T-cell (primary cell): ENCODE results near the gene PLAA. TPM values are rescaled to one million over a fixed set of nuclear protein-coding genes. Genes with fewer than 3 reads are reported as not detected.

Experiments
- ATAC-seq, 4 experiments: fragments of 200-7000 bp in 3 of 4; fragments of 150-1000 bp in 1 of 4; cut with Tn5 transposase; replicated peaks in 1 of 4; 1 replicate in 3 of 4; 2 replicates in 1 of 4; pipeline ENCODE4 v1.10.0; 2021; ENCODE audit warnings: moderate library complexity in 3 of 4, mild to moderate bottlenecking in 2 of 4, moderate number of reproducible peaks in 1 of 4
- CTCF ChIA-PET, 2 donors: fragments of 300-600 bp; sonication (Branson Sonifier 250); formaldehyde crosslinking; loops; one replicate each; lab custom pipeline; 2022; ENCODE audit warnings: antibody characterized with exemption in 2 of 2; lab: Charles Lee
- POLR2A ChIA-PET, 2 donors: fragments of 300-600 bp; sonication (Branson Sonifier 250); formaldehyde crosslinking; loops; one replicate each; lab custom pipeline; 2022; ENCODE audit warnings: antibody characterized with exemption in 2 of 2; lab: Charles Lee
- DNase-seq, 35 experiments: peaks; one replicate each; pipeline versions ENCODE4 v3.0.0 to v3.0.0-alpha.2; 2013 to 2023
- H3K27ac ChIP-seq: one replicate; pipeline ENCODE4 v1.5.1; 2013; ENCODE audit warnings: low read length
- H3K27me3 ChIP-seq, 2 experiments: replicated peaks in 1 of 2; 1 replicate in 1 of 2; 2 replicates in 1 of 2; pipeline versions ENCODE4 v1.6.1 to v1.7.0; 2013; ENCODE audit warnings: low read length in 1 of 2, mixed read lengths in 1 of 2; ENCODE audit not compliant: control insufficient read depth in 2 of 2, insufficient read depth in 2 of 2; ENCODE audit errors: extremely low read depth in 1 of 2
- H3K36me3 ChIP-seq, 2 donors: 1 replicate in 1 of 2; 2 replicates in 1 of 2; pipeline versions ENCODE4 v1.6.1 to v1.7.0; 2013; ENCODE audit warnings: low read length in 1 of 2; ENCODE audit not compliant: control insufficient read depth in 2 of 2, insufficient read depth in 1 of 2; ENCODE audit errors: extremely low read depth in 1 of 2
- H3K4me1 ChIP-seq, 2 experiments: 1 replicate in 1 of 2; 2 replicates in 1 of 2; pipeline versions ENCODE4 v1.6.1 to v1.7.0; 2013; ENCODE audit warnings: low read length in 2 of 2, mixed read lengths in 1 of 2; ENCODE audit not compliant: insufficient read depth in 2 of 2, control insufficient read depth in 1 of 2; ENCODE audit errors: extremely low read depth in 1 of 2
- H3K4me3 ChIP-seq, 2 donors: 1 replicate in 1 of 2; 2 replicates in 1 of 2; pipeline versions ENCODE4 v1.5.1 to v1.7.0; 2013; ENCODE audit warnings: mild to moderate bottlenecking in 2 of 2, low read length in 1 of 2, moderate library complexity in 1 of 2; ENCODE audit not compliant: control insufficient read depth in 1 of 2; ENCODE audit errors: extremely low read depth in 1 of 2
- H3K9me3 ChIP-seq: 2 replicates; pipeline ENCODE4 v1.7.0; 2013
- H3K27ac Mint-ChIP-seq, 2 donors: one replicate each; pipeline ENCODE4 v1.8.0; 2020 to 2021; ENCODE audit warnings: mild to moderate bottlenecking in 2 of 2, mixed read lengths in 2 of 2
- H3K27me3 Mint-ChIP-seq, 2 donors: one replicate each; pipeline ENCODE4 v1.8.0; 2021 to 2022; ENCODE audit warnings: mixed read lengths in 2 of 2
- H3K36me3 Mint-ChIP-seq: one replicate; pipeline ENCODE4 v1.8.0; 2021; ENCODE audit warnings: mixed read lengths
- H3K4me1 Mint-ChIP-seq, 3 donors: one replicate each; pipeline ENCODE4 v1.8.0; 2020 to 2022; ENCODE audit warnings: mixed read lengths in 3 of 3, mild to moderate bottlenecking in 1 of 3
- H3K4me3 Mint-ChIP-seq, 3 donors: one replicate each; pipeline ENCODE4 v1.8.0; 2020 to 2022; ENCODE audit warnings: mild to moderate bottlenecking in 3 of 3, mixed read lengths in 3 of 3, moderate library complexity in 3 of 3
- H3K9me3 Mint-ChIP-seq, 3 donors: one replicate each; pipeline ENCODE4 v1.8.0; 2020 to 2022; ENCODE audit warnings: mixed read lengths in 3 of 3
- WGBS: methylation state at CpG from one replicate; pipeline ENCODE4 v1.1.5; 2013; ENCODE audit warnings: missing lambda C conversion rate; ENCODE audit not compliant: insufficient coverage; 5-methylcytosine and 5-hydroxymethylcytosine counted together
- total RNA-seq, 35 experiments: library from RNA in 6 of 35; stranded (reverse) in 6 of 35; fragments of 120-200 nt in 1 of 35; gene quantifications; one replicate each; pipeline versions ENCODE4 v1.2.1 to v1.2.4 and lab custom pipeline; 2013 to 2026

The PLAA gene
- total RNA-seq, 5 donors from 2014 or later (not counting 1 experiment from before 2014, with no cell fraction given): 19.9 to 29.9 (median 23.7) TPM

GRCh38 chr9:26954050-26954508 is 7.0 kb upstream of the PLAA start:
- Histone ChIP-seq H3K4me1 (peaks cover 7 to 12% of the 10 kb centered on the region in 2 experiments), H3K4me3 (no peak overlapping the region), H3K27me3 (no peaks in the 10 kb centered on the region), H3K9me3 (no peaks in the 10 kb centered on the region), H3K27ac (no peak overlapping the region), H3K36me3 (no peaks in the 10 kb centered on the region)
- peaks cover 4 to 6% of the 10 kb centered on the region in 2 donors for H3K27me3 Mint-ChIP-seq
- ChIA-PET POLR2A (interaction anchor here (0.6 kb wide), 2 partner anchors 11 to 33 kb away, joined by 3 read pairs; no protein-coding TSS in a partner anchor), CTCF (no interaction called here)
- H3K36me3 Mint-ChIP-seq: no peaks in the 10 kb centered on the region
- DNase-seq (peak in 1 of 35 experiments; percentile 30), ATAC-seq (no peak)
- H3K4me1 Mint-ChIP-seq: peaks cover 15 to 39% (median 36%) of the 10 kb centered on the region in 3 donors
- H3K27ac Mint-ChIP-seq: peak overlapping the region; percentile 20 to 66
- 54% methylated on average over 3 of the region's 3 CpGs for WGBS
- no peak overlapping the region for H3K4me3 Mint-ChIP-seq
- H3K9me3 Mint-ChIP-seq: no peaks in the 10 kb centered on the region

DNA sequence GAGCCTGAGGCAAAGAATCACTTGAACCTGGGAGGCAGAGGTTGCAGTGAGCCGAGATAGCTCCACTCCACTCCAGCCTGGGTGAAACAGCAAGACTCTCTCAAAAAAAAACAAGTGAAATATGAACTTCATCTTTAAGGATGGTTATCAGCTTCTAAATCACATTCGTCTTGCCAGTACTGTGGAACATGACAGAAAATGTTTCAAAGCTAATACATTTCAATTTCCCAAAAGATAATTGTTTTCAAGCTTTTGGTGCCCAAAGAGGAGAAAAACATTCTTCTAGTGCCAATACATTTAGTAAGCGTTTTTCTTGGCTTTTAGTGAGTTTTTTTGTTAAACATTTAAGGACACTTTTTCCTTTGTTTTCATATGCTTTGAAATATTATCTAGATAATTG is 4.8 kb upstream of the PLAA start:
- Histone ChIP-seq H3K9me3 (no peaks in the 10 kb centered on the region), H3K36me3 (no peaks in the 10 kb centered on the region), H3K4me3 (no peak overlapping the region), H3K27ac (no peak overlapping the region), H3K4me1 (peaks cover 9 to 12% of the 10 kb centered on the region in 2 experiments), H3K27me3 (no peaks in the 10 kb centered on the region)
- CTCF ChIA-PET: interaction anchor here in 1 of 2 donors (1.6 kb wide), 1 partner anchor 8 kb away, joined by 4 read pairs; no protein-coding TSS in a partner anchor
- ATAC-seq: no peak
- H3K9me3 Mint-ChIP-seq: no peaks in the 10 kb centered on the region
- POLR2A ChIA-PET: no interaction called here
- no peak overlapping the region for H3K4me3 Mint-ChIP-seq
- H3K36me3 Mint-ChIP-seq: no peaks in the 10 kb centered on the region
- WGBS: 100% methylated on average over 1 of the region's 3 CpGs
- H3K27ac Mint-ChIP-seq: no peak overlapping the region
- DNase-seq: no peak
- peaks cover 22 to 37% (median 32%) of the 10 kb centered on the region in 3 donors for H3K4me1 Mint-ChIP-seq
- H3K27me3 Mint-ChIP-seq: peaks cover 4 to 10% of the 10 kb centered on the region in 2 donors

DNA sequence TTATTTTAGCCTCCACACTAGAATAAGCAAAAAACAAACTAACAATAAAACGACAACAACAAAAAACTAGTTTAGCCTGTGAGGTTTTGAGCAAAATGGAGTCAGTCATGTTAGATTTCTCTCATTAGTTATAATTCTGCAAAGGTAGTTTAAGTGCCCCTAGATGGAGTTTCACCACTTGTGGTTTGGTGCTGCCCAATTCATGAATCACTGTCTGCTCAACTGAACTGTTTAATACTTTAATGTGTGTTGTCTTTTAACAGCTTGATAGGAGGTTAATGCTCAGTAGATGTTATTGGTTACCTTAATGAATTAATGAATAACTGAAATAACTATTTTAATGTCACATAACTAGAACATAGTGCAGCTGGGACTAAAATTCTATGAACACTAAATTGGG is 3.5 kb upstream of the PLAA start:
- DNase-seq (no peak), ATAC-seq (no peak)
- Histone ChIP-seq H3K36me3 (no peaks in the 10 kb centered on the region), H3K27ac (no peak overlapping the region), H3K4me1 (peaks cover 14 to 21% of the 10 kb centered on the region in 2 experiments), H3K27me3 (no peaks in the 10 kb centered on the region), H3K9me3 (no peaks in the 10 kb centered on the region), H3K4me3 (no peak overlapping the region)
- H3K4me1 Mint-ChIP-seq: peaks cover 22 to 36% (median 29%) of the 10 kb centered on the region in 3 donors
- H3K36me3 Mint-ChIP-seq: no peaks in the 10 kb centered on the region
- no peak overlapping the region for H3K27ac Mint-ChIP-seq
- CTCF ChIA-PET: interaction anchor here in 1 of 2 donors (1.0 kb wide), 1 partner anchor 59 kb away, joined by 5 read pairs; no protein-coding TSS in a partner anchor
- WGBS: no CpG with 5 or more reads among the region's 1 CpG
- POLR2A ChIA-PET: interaction anchor here in 1 of 2 donors (0.7 kb wide), 1 partner anchor 42 kb away, joined by 4 read pairs; no protein-coding TSS in a partner anchor
- peaks cover 4 to 10% of the 10 kb centered on the region in 2 donors for H3K27me3 Mint-ChIP-seq
- no peaks in the 10 kb centered on the region for H3K9me3 Mint-ChIP-seq
- H3K4me3 Mint-ChIP-seq: no peak overlapping the region

GRCh38 chr9:26949637-26950069 is 2.6 kb upstream of the PLAA start:
- Histone ChIP-seq H3K27ac (no peak overlapping the region), H3K36me3 (no peaks in the 10 kb centered on the region), H3K27me3 (no peaks in the 10 kb centered on the region), H3K4me1 (peaks cover 17 to 20% of the 10 kb centered on the region in 2 experiments), H3K9me3 (no peaks in the 10 kb centered on the region), H3K4me3 (no peak overlapping the region)
- ChIA-PET POLR2A (no interaction called here), CTCF (interaction anchor here in 1 of 2 donors (1.0 kb wide), 1 partner anchor 58 kb away, joined by 5 read pairs; no protein-coding TSS in a partner anchor)
- no peak overlapping the region for H3K27ac Mint-ChIP-seq
- H3K4me1 Mint-ChIP-seq: peaks cover 25 to 37% (median 31%) of the 10 kb centered on the region in 3 donors
- H3K9me3 Mint-ChIP-seq: no peaks in the 10 kb centered on the region
- DNase-seq (no peak), ATAC-seq (no peak)
- 82% methylated on average over 4 of the region's 6 CpGs for WGBS
- H3K27me3 Mint-ChIP-seq: peaks cover 4 to 10% of the 10 kb centered on the region in 2 donors
- no peak overlapping the region for H3K4me3 Mint-ChIP-seq
- H3K36me3 Mint-ChIP-seq: no peaks in the 10 kb centered on the region

DNA sequence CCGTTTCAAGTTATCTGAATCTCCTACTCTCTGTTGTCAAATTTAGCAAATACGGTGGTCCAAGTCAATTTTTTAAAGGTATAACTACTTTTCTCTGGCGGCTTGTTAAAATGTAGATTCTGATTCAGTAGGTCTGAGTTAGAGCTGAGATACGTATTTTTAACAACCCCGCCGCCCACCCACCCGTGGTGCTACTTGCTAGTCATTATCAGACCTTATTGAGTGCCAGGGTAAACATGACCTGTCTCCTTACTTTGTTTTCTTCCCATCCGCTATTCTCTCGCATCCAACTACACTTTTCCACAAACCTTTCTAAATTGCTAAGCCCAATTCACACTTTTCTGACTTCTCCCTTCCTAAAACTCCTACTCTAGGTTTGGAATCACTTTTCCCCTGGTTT is 694 bp upstream of the PLAA start:
- POLR2A ChIA-PET: interaction anchor here (0.6 to 1.5 kb wide), 3 partner anchors 8 to 56 kb away, joined by 4 to 15 read pairs (median 5); partner anchors contain the start of genes CAAP1 (in 1 of the 2) and IFT74 (in 1 of the 2)
- peaks cover 10% of the 10 kb centered on the region for H3K36me3 Mint-ChIP-seq
- ATAC-seq (no peak), DNase-seq (peak in 1 of 35 experiments; percentile 18)
- H3K27ac ChIP-seq: peak overlapping the region; percentile 98
- H3K27me3 Mint-ChIP-seq: peaks cover 4 to 10% of the 10 kb centered on the region in 2 donors
- H3K4me3 Mint-ChIP-seq: peak overlapping the region; percentile 85 to 97 (median 89)
- CTCF ChIA-PET: interaction anchor here (1.0 to 1.1 kb wide), 3 partner anchors 8 to 56 kb away, joined by 3 to 5 read pairs (median 3); partner anchors contain the start of genes CAAP1 (in 2 of the 2) and IFT74 (in 1 of the 2)
- H3K4me3 ChIP-seq: peak overlapping the region; percentile 84 to 99
- no peaks in the 10 kb centered on the region for H3K9me3 Mint-ChIP-seq
- H3K36me3 ChIP-seq: peaks cover 0 to 6% of the 10 kb centered on the region in 2 donors
- 0% methylated on average over 2 of the region's 9 CpGs for WGBS
- no peaks in the 10 kb centered on the region for H3K27me3 ChIP-seq
- H3K4me1 Mint-ChIP-seq: peaks cover 40 to 48% (median 43%) of the 10 kb centered on the region in 3 donors
- H3K27ac Mint-ChIP-seq: peak overlapping the region; percentile 98 to 99
- no peaks in the 10 kb centered on the region for H3K9me3 ChIP-seq
- H3K4me1 ChIP-seq: peaks cover 21 to 31% of the 10 kb centered on the region in 2 experiments

- Mint-ChIP-seq H3K27me3 (peaks cover 4 to 10% of the 10 kb centered on the region in 2 donors), H3K27ac (peak overlapping the region; percentile 4 to 98), H3K9me3 (no peaks in the 10 kb centered on the region), H3K36me3 (peaks cover 10% of the 10 kb centered on the region), H3K4me1 (peaks cover 61 to 65% (median 64%) of the 10 kb centered on the region in 3 donors), H3K4me3 (peak overlapping the region; percentile 85 to 97 (median 89))
- H3K9me3 ChIP-seq: no peaks in the 10 kb centered on the region
- WGBS: 58% methylated on average over 2 of the region's 2 CpGs
- no peak for DNase-seq
- peaks cover 0 to 6% of the 10 kb centered on the region in 2 donors for H3K36me3 ChIP-seq
- CTCF ChIA-PET: interaction anchor here in 1 of 2 donors (0.9 kb wide), 1 partner anchor 11 kb away, joined by 3 read pairs; the partner anchor contains the start of gene IFT74
- H3K4me1 ChIP-seq: peaks cover 21 to 33% of the 10 kb centered on the region in 2 experiments
- no peak for ATAC-seq
- H3K27me3 ChIP-seq: no peaks in the 10 kb centered on the region
- POLR2A ChIA-PET: interaction anchor here (0.5 to 0.7 kb wide), 2 partner anchors 10 to 44 kb away, joined by 3 to 4 read pairs; partner anchors contain the start of gene IFT74 (in 1 of the 2)
- no peak overlapping the region for H3K27ac ChIP-seq
- no peak overlapping the region for H3K4me3 ChIP-seq
Observed at GRCh38 chr9:26945591-26945990, 1.5 kb downstream of the PLAA start.
